Natural killer cell (primary cell): Measurements from ENCODE around the gene MMP28. TPM values are rescaled to one million over a fixed set of nuclear protein-coding genes. Genes with fewer than 3 reads are reported as not detected.

ENCODE experiments used
- ATAC-seq, 3 donors: fragments of 150-1000 bp in 2 of 3; fragments of 200-7000 bp in 1 of 3; cut with Tn5 transposase; 1 replicate in 1 of 3; 2 replicates in 2 of 3; pipeline ENCODE4 v1.10.0; 2021; ENCODE audit warnings: mild to moderate bottlenecking in 2 of 3, moderate library complexity in 2 of 3
- DNase-seq, 2 donors: peaks; one replicate each; pipeline versions ENCODE4 v3.0.0 to v3.0.0-alpha.2; 2013 to 2021; ENCODE audit warnings: mixed read lengths in 1 of 2
- H3K27ac ChIP-seq: one replicate; pipeline ENCODE4 v1.5.1; 2013; ENCODE audit warnings: mild to moderate bottlenecking, low read length
- H3K27me3 ChIP-seq: one replicate; pipeline ENCODE4 v1.6.1; 2013; ENCODE audit warnings: low read length; ENCODE audit not compliant: control insufficient read depth, insufficient read depth
- H3K36me3 ChIP-seq: one replicate; pipeline ENCODE4 v1.6.1; 2013; ENCODE audit warnings: low read length; ENCODE audit not compliant: control insufficient read depth, insufficient read depth
- H3K4me1 ChIP-seq: one replicate; pipeline ENCODE4 v1.6.1; 2013; ENCODE audit warnings: low read length; ENCODE audit not compliant: control insufficient read depth, insufficient read depth
- H3K4me3 ChIP-seq: one replicate; pipeline ENCODE4 v1.5.1; 2013; ENCODE audit warnings: low read length
- H3K9me3 ChIP-seq: one replicate; pipeline ENCODE4 v1.6.1; 2013; ENCODE audit warnings: low read length; ENCODE audit not compliant: control insufficient read depth, insufficient read depth
- H3K27ac Mint-ChIP-seq, 2 donors: one replicate each; pipeline ENCODE4 v1.8.0; 2022; ENCODE audit warnings: mild to moderate bottlenecking in 2 of 2, mixed read lengths in 2 of 2, moderate library complexity in 1 of 2
- H3K27me3 Mint-ChIP-seq, 2 donors: one replicate each; pipeline ENCODE4 v1.8.0; 2022; ENCODE audit warnings: low read depth in 2 of 2, mixed read lengths in 2 of 2
- H3K36me3 Mint-ChIP-seq: one replicate; pipeline ENCODE4 v1.8.0; 2022; ENCODE audit warnings: mixed read lengths
- H3K4me1 Mint-ChIP-seq, 2 donors: one replicate each; pipeline ENCODE4 v1.8.0; 2022; ENCODE audit warnings: mixed read lengths in 2 of 2
- H3K4me3 Mint-ChIP-seq: one replicate; pipeline ENCODE4 v1.8.0; 2022; ENCODE audit warnings: mild to moderate bottlenecking, moderate library complexity, mixed read lengths
- H3K9me3 Mint-ChIP-seq, 2 donors: one replicate each; pipeline ENCODE4 v1.8.0; 2022; ENCODE audit warnings: mixed read lengths in 2 of 2
- WGBS: methylation state at CpG from one replicate; pipeline ENCODE4 v1.1.7; 2013; ENCODE audit warnings: missing lambda C conversion rate; ENCODE audit not compliant: insufficient coverage; 5-methylcytosine and 5-hydroxymethylcytosine counted together
- intact Hi-C: fragments of 100-400 bp; cut with micrococcal nuclease; formaldehyde crosslinking; loops from one replicate; pipeline ENCODE4 v1.14.2; 2022
- total RNA-seq, 4 donors: library from RNA; stranded (reverse); fragments of 120-200 nt in 1 of 4; gene quantifications; one replicate each; pipeline versions ENCODE4 v1.2.3 to v1.2.4, GENCODE V29; 2013 to 2022
- TF ChIP-seq, protein P1 (sequence below): fragments of 200-600 bp; IDR thresholded peaks from one replicate; pipeline ENCODE4 v1.8.0; 2022; ENCODE audit warnings: antibody characterized with exemption

Gene MMP28
- total RNA-seq, 3 donors from 2014 or later (not counting 1 experiment from before 2014, with no cell fraction given): 1.1 TPM; not detected in 2

DNA sequence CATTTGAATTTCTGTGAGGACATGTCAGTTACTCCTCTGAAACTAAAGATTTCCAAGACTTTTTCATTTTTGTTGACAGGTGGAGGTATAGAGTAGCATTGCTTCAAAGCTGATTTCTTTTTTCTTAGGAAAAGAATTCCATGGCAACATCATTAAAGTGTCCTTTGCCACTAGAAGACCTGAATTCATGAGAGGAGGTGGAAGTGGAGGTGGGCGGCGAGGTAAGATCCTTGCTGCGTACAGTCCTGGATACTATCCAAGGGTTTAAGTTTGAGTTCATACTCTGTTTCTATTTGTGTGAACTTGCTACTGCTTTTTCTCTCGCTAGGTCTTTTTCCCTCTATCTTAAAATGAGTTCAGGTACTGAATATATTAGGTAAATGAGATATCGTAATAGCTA is 46.8 kb upstream of the MMP28 start:
- 99% methylated on average over 4 of the region's 5 CpGs for WGBS
- Mint-ChIP-seq H3K4me3 (no peak overlapping the region), H3K4me1 (peaks cover 0 to 7% of the 10 kb centered on the region in 2 donors), H3K9me3 (no peaks in the 10 kb centered on the region), H3K36me3 (peaks cover 23% of the 10 kb centered on the region), H3K27ac (peak overlapping the region; percentile 20 to 47), H3K27me3 (no peaks in the 10 kb centered on the region)
- no peak overlapping the region for H3K4me3 ChIP-seq
- DNase-seq: no peak
- intact Hi-C loops: no loop called here
- H3K27ac ChIP-seq: no peak overlapping the region
- peaks cover 82% of the 10 kb centered on the region for H3K36me3 ChIP-seq
- no peaks in the 10 kb centered on the region for H3K27me3 ChIP-seq
- no peaks in the 10 kb centered on the region for H3K9me3 ChIP-seq
- TF ChIP-seq, protein P1, sequence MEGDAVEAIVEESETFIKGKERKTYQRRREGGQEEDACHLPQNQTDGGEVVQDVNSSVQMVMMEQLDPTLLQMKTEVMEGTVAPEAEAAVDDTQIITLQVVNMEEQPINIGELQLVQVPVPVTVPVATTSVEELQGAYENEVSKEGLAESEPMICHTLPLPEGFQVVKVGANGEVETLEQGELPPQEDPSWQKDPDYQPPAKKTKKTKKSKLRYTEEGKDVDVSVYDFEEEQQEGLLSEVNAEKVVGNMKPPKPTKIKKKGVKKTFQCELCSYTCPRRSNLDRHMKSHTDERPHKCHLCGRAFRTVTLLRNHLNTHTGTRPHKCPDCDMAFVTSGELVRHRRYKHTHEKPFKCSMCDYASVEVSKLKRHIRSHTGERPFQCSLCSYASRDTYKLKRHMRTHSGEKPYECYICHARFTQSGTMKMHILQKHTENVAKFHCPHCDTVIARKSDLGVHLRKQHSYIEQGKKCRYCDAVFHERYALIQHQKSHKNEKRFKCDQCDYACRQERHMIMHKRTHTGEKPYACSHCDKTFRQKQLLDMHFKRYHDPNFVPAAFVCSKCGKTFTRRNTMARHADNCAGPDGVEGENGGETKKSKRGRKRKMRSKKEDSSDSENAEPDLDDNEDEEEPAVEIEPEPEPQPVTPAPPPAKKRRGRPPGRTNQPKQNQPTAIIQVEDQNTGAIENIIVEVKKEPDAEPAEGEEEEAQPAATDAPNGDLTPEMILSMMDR: no peak
- ATAC-seq: no peak
- no peaks in the 10 kb centered on the region for H3K4me1 ChIP-seq

DNA sequence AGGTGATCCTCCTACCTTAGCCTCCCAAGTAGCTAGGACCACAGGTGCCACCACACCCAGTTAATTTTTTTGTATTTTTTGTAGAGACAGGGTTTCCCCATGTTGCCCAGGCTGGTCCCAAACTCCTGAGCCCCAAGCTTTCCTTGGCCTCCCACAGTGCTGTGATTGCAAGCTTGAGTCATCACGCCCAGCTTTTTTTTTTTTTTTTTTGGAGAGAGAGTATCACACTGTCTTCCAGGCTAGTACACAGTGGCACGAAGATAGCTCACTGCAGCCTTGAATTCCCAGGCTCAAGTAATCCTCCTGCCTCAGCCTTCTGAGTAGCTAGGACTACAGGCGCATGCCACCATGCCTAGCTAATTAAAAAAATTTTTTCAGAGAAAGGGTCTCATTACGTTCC is 46.1 kb upstream of the MMP28 start:
- Mint-ChIP-seq H3K9me3 (no peaks in the 10 kb centered on the region), H3K27me3 (no peaks in the 10 kb centered on the region), H3K4me3 (no peak overlapping the region), H3K4me1 (peaks cover 0 to 7% of the 10 kb centered on the region in 2 donors), H3K36me3 (peaks cover 25% of the 10 kb centered on the region), H3K27ac (peak overlapping the region; percentile 20 to 47)
- 93% methylated on average over 4 of the region's 4 CpGs for WGBS
- Histone ChIP-seq H3K36me3 (peaks cover 84% of the 10 kb centered on the region), H3K4me1 (no peaks in the 10 kb centered on the region), H3K27ac (no peak overlapping the region), H3K4me3 (no peak overlapping the region), H3K27me3 (no peaks in the 10 kb centered on the region), H3K9me3 (no peaks in the 10 kb centered on the region)
- TF ChIP-seq, protein P1: no peak
- DNase-seq: no peak
- ATAC-seq: no peak
- intact Hi-C loops: no loop called here

DNA sequence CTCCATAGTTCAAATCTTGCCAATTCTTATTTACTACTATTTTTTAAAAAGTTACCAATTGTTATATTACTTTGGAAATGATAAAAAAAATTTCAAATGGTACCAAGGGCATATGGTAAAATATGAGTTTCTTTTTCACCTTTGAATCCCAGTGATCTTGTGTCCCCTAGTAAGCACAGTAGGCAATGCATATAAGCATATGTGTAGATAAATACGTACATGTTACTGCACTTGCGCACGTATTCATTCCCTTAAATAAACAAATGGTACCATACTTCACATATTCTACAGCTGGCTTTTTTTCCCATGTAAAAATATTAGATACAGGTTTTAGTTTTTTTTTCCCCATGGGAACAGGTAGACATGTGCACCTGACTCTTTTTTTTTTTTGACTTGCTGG is 45.7 kb upstream of the MMP28 start:
- H3K4me1 ChIP-seq: no peaks in the 10 kb centered on the region
- TF ChIP-seq, protein P1: no peak
- Mint-ChIP-seq H3K9me3 (no peaks in the 10 kb centered on the region), H3K4me3 (no peak overlapping the region), H3K4me1 (peaks cover 0 to 7% of the 10 kb centered on the region in 2 donors), H3K27ac (peak overlapping the region in 1 of 2 donors; percentile 51), H3K27me3 (no peaks in the 10 kb centered on the region), H3K36me3 (peaks cover 29% of the 10 kb centered on the region)
- H3K27ac ChIP-seq: no peak overlapping the region
- DNase-seq: no peak
- ATAC-seq: no peak
- intact Hi-C loops: no loop called here
- H3K27me3 ChIP-seq: no peaks in the 10 kb centered on the region
- peaks cover 84% of the 10 kb centered on the region for H3K36me3 ChIP-seq
- WGBS: no CpG with 5 or more reads among the region's 3 CpGs
- H3K9me3 ChIP-seq: no peaks in the 10 kb centered on the region
- no peak overlapping the region for H3K4me3 ChIP-seq

DNA sequence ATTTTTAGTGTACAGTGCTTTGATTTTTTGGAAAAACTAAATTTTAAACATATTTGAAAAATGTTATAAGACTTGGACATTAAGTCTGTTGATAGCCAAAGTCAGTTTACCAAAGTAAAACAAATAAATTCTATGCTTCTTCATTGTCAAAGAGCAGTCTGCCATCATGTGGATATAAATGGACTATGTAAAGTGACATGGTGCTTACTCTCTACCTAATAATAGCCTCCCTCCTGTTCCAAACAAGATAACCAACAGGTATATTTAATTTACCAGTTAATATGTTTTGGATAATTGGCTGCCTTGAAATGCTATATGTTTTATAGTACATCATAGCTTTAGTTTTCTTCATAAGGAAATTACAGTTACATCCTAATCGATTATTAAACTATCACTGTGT is 29.8 kb upstream of the MMP28 start:
- no peaks in the 10 kb centered on the region for H3K27me3 ChIP-seq
- Mint-ChIP-seq H3K27me3 (no peaks in the 10 kb centered on the region), H3K4me1 (peaks cover 11 to 17% of the 10 kb centered on the region in 2 donors), H3K9me3 (no peaks in the 10 kb centered on the region), H3K27ac (no peak overlapping the region), H3K4me3 (no peak overlapping the region), H3K36me3 (peaks cover 16% of the 10 kb centered on the region)
- H3K4me3 ChIP-seq: no peak overlapping the region
- no peak for DNase-seq
- peaks cover 63% of the 10 kb centered on the region for H3K36me3 ChIP-seq
- H3K27ac ChIP-seq: no peak overlapping the region
- H3K4me1 ChIP-seq: no peaks in the 10 kb centered on the region
- intact Hi-C loops: no loop called here
- no CpG with 5 or more reads among the region's 1 CpG for WGBS
- TF ChIP-seq, protein P1: no peak
- no peaks in the 10 kb centered on the region for H3K9me3 ChIP-seq
- no peak for ATAC-seq
